ENCODE results near the gene DCLK2. TPM values are rescaled to one million over a fixed set of nuclear protein-coding genes. Genes with fewer than 3 reads are reported as not detected.

Gene DCLK2
- total and polyA plus RNA-seq, 2 experiments from 2014 or later = 3.2 to 4.8 TPM

DNA sequence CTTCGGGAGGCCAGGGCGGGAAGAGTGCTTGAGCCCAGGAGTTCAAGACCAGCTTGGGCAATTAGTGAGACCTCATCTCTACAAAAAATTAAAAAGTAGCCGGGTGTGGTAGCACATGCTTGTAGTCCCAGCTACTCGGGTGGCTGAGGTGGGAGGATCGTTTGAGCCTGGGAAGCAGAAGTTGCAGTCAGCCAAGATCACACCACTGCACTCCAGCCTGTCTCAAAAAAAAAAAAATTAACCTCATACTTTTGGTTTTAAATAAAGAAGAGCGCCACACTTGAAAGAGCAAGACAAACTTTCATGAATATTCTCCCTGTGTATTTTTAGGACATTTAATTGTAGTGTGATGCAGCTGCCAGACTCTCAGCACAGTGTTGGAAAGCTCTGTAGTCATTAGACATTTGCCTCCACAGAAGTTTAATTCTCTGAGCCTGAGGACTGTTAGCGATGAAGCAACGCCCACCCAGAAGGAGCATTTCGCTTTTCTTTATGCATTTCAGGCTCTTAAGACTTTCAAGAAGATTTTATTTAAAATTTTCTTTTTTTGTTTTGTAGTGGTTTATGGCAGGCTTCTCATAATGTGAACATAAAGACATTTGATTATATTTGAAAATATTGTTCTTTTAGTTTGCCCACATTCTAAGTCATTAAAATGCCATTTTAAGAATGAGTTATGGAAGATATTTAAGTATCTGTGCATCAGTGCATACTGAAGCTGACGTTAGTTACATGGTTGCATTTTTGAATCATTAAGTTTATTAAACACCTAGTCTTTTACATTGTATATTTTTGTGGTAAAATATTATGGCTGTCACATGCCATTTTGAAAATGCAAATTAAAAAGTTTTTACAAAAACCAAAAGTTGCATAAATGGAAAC is 45.8 kb downstream of the DCLK2 start:
- Histone ChIP-seq H3K4me3 (no peak overlapping the region), H3K27me3 (no peaks in the 10 kb centered on the region), H3K9me3 (ENCODE audit: low read depth) (no peaks in the 10 kb centered on the region), H3K27ac (no peak overlapping the region), H3K36me3 (no peaks in the 10 kb centered on the region), H3K4me1 (ENCODE audit: low read depth) (no peaks in the 10 kb centered on the region)
- no peak for DNase-seq (ENCODE audit: low read depth in 1 of 2, low spot score in 1 of 2)
- TF ChIP-seq, protein P1, sequence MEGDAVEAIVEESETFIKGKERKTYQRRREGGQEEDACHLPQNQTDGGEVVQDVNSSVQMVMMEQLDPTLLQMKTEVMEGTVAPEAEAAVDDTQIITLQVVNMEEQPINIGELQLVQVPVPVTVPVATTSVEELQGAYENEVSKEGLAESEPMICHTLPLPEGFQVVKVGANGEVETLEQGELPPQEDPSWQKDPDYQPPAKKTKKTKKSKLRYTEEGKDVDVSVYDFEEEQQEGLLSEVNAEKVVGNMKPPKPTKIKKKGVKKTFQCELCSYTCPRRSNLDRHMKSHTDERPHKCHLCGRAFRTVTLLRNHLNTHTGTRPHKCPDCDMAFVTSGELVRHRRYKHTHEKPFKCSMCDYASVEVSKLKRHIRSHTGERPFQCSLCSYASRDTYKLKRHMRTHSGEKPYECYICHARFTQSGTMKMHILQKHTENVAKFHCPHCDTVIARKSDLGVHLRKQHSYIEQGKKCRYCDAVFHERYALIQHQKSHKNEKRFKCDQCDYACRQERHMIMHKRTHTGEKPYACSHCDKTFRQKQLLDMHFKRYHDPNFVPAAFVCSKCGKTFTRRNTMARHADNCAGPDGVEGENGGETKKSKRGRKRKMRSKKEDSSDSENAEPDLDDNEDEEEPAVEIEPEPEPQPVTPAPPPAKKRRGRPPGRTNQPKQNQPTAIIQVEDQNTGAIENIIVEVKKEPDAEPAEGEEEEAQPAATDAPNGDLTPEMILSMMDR (IDR thresholded peaks at IDR 0.05; ENCODE audit: low read depth, low read length) = no peak

DNA sequence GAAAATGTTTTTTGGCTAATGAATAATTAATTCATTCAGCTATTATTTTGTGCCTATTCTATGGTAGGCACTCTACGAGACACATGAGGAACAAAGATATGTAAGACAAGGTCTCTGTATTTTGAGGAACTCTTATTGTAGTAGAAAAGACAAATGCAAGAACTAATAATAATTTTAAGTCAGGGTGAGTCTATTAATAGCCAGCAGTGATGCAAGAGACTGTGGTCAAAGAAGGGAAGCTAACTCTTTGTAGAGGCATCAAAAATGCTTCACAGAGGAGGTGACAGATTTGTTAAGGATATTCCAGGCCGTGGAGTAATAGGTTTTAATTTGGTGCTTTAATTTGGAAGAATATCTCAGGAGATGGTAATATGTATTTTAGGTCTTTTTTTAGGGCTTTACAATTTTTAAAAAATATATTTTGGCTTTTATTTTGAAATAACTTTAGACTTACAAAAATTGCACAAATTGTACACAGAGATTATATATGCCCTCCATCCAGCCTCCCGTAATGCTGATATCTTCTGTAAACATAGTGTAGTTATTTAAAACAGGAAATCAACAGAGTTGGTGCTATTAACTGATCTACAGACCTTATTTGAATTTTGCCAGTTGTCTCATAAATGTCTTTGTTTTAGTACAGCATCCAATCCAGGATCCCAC is 48.1 kb downstream of the DCLK2 start:
- no peaks in the 10 kb centered on the region for H3K27me3 ChIP-seq
- no peak overlapping the region for H3K4me3 ChIP-seq
- TF ChIP-seq, protein P1 (IDR thresholded peaks at IDR 0.05; ENCODE audit: low read depth, low read length) = no peak
- DNase-seq (ENCODE audit: low read depth in 1 of 2, low spot score in 1 of 2) = peak in 1 of 2 donors; percentile 70
- no peaks in the 10 kb centered on the region for H3K9me3 ChIP-seq (ENCODE audit: low read depth)
- no peaks in the 10 kb centered on the region for H3K4me1 ChIP-seq (ENCODE audit: low read depth)
- no peak overlapping the region for H3K27ac ChIP-seq
- H3K36me3 ChIP-seq = no peaks in the 10 kb centered on the region

DNA sequence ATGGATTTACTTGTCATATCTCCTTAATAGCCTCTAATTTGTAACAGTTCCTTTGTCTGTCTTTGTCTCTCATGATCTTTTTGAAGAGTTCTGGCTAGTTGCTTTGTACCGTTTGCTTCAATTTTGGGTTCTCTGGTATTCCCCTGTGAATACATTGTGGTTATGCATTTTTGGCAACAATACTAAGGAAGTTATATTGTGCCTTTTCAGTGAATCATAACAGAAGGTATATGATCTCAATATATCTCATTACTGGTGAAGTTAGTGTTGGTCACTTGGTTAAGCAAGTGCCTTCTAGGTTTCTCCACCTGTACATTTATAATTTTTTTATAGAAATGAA is 48.6 kb downstream of the DCLK2 start:
- Histone ChIP-seq H3K4me3 (no peak overlapping the region), H3K36me3 (no peaks in the 10 kb centered on the region), H3K9me3 (ENCODE audit: low read depth) (no peaks in the 10 kb centered on the region), H3K27me3 (no peaks in the 10 kb centered on the region), H3K4me1 (ENCODE audit: low read depth) (no peaks in the 10 kb centered on the region), H3K27ac (no peak overlapping the region)
- TF ChIP-seq, protein P1 (IDR thresholded peaks at IDR 0.05; ENCODE audit: low read depth, low read length) = no peak
- DNase-seq (ENCODE audit: low read depth in 1 of 2, low spot score in 1 of 2) = peak in 1 of 2 donors; percentile 63

DNA sequence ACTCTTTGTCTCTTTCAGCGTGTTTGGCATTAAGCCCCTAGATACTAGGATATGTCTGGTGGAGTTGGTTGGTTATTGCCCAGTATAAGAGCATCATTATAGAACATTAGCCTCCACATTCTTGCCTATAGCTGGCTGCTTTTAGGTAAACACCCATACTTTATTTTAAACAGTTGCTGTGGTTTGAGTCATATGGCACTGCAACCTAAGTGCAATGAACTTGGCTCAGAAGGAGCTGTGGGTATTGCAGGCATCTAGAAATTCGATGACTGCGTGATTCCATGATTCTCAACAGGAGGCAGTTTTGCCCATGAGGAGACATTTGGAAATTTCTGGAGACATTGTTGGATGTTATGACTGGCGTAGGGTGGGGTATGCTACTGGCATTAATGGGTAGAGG is 49.5 kb downstream of the DCLK2 start:
- no peak overlapping the region for H3K27ac ChIP-seq
- H3K4me1 ChIP-seq (ENCODE audit: low read depth) = no peaks in the 10 kb centered on the region
- DNase-seq (ENCODE audit: low read depth in 1 of 2, low spot score in 1 of 2) = no peak
- TF ChIP-seq, protein P1 (IDR thresholded peaks at IDR 0.05; ENCODE audit: low read depth, low read length) = no peak
- H3K36me3 ChIP-seq = no peaks in the 10 kb centered on the region
- no peaks in the 10 kb centered on the region for H3K27me3 ChIP-seq
- H3K4me3 ChIP-seq = no peak overlapping the region
- no peaks in the 10 kb centered on the region for H3K9me3 ChIP-seq (ENCODE audit: low read depth)

DNA sequence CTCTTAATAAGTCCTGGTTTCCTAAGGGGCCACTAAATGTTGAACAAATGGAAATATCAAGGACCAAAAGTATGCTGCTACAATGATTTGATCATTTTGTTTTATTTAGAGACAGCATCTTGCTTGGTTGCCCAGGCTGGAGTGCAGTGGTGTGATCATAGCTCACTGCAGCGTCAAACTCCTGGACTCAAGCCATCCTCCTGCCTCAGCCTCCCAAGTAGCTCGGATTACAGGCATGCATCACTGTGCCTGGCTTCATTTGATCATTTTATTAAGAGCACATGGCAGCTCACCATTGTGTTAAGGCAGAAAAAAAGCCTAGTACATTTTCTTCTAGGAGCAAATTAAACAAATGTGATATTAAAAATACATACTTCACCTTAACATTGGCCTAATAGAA is 52.7 kb downstream of the DCLK2 start:
- no peaks in the 10 kb centered on the region for H3K36me3 ChIP-seq
- TF ChIP-seq, protein P1 (IDR thresholded peaks at IDR 0.05; ENCODE audit: low read depth, low read length) = no peak
- peak in 1 of 2 donors; percentile 50 for DNase-seq (ENCODE audit: low read depth in 1 of 2, low spot score in 1 of 2)
- no peaks in the 10 kb centered on the region for H3K9me3 ChIP-seq (ENCODE audit: low read depth)
- no peaks in the 10 kb centered on the region for H3K4me1 ChIP-seq (ENCODE audit: low read depth)
- no peaks in the 10 kb centered on the region for H3K27me3 ChIP-seq
- no peak overlapping the region for H3K27ac ChIP-seq
- no peak overlapping the region for H3K4me3 ChIP-seq
